Small intestine (tissue), 7 donors: ENCODE measurements around the gene AGPAT1. TPM values are rescaled to one million over a fixed set of nuclear protein-coding genes. Genes with fewer than 3 reads are reported as not detected.
A peak's percentile ranks its signal among the peaks of the same experiment; 100 is the strongest.

Experiments
- DNase-seq, 2 donors: peaks; one replicate each; pipeline versions ENCODE4 v3.0.0 to v3.0.0-alpha.2; 2013
- FAIRE-seq: peaks from 2 replicates; lab custom pipeline; 2012; peaks lifted over from hg19 to GRCh38; lab: Jason Lieb, UNC
- H3K27ac ChIP-seq, 3 donors: one replicate each; pipeline ENCODE4 v1.5.1; 2013; ENCODE audit warnings: low read length in 2 of 3, mild to moderate bottlenecking in 2 of 3, control low read depth in 1 of 3, inconsistent platforms in 1 of 3, low read depth in 1 of 3, moderate library complexity in 1 of 3
- H3K27me3 ChIP-seq, 3 donors: one replicate each; pipeline ENCODE4 v1.6.1; 2013; ENCODE audit warnings: low read length in 3 of 3, inconsistent platforms in 1 of 3; ENCODE audit not compliant: control insufficient read depth in 3 of 3, insufficient read depth in 3 of 3
- H3K36me3 ChIP-seq, 3 donors: one replicate each; pipeline ENCODE4 v1.6.1; 2013; ENCODE audit warnings: low read length in 3 of 3, inconsistent platforms in 1 of 3, low read depth in 1 of 3, mild to moderate bottlenecking in 1 of 3, moderate library complexity in 1 of 3; ENCODE audit not compliant: control insufficient read depth in 3 of 3, insufficient read depth in 2 of 3
- H3K4me1 ChIP-seq, 3 donors: one replicate each; pipeline ENCODE4 v1.6.1; 2013; ENCODE audit warnings: low read length in 2 of 3, inconsistent platforms in 1 of 3, low read depth in 1 of 3, mild to moderate bottlenecking in 1 of 3, moderate library complexity in 1 of 3; ENCODE audit not compliant: control insufficient read depth in 3 of 3, insufficient read depth in 2 of 3
- H3K4me3 ChIP-seq, 3 donors: one replicate each; pipeline ENCODE4 v1.5.1; 2013; ENCODE audit warnings: low read length in 3 of 3, control low read depth in 1 of 3, inconsistent platforms in 1 of 3, low read depth in 1 of 3, mild to moderate bottlenecking in 1 of 3, moderate library complexity in 1 of 3
- H3K9me3 ChIP-seq, 2 donors: one replicate each; pipeline ENCODE4 v1.6.1; 2013; ENCODE audit warnings: low read depth in 1 of 2, low read length in 1 of 2; ENCODE audit not compliant: control insufficient read depth in 2 of 2, insufficient read depth in 1 of 2
- WGBS, 3 donors: extraction: QIAGEN DNeasy Blood & Tissue Kit; methylation state at CpG; one replicate each; pipeline ENCODE4 v1.1.7; 2013; 5-methylcytosine and 5-hydroxymethylcytosine counted together
- polyA plus RNA-seq, 4 donors: library from polyadenylated mRNA; stranded (reverse) in 3 of 4; unstranded in 1 of 4; fragments of 200-250 nt in 3 of 4; fragments of 120-200 nt in 1 of 4; gene quantifications; one replicate each; pipeline versions ENCODE4 v1.2.1 to v1.2.3, GENCODE V29; 2013
- donor health status: healthy with polysubstance abuse.
- donor health status: control.
- donor health status: control.
- donor health status: Bipolar disorder and iron deficiency.
- donor health status: healthy.

AGPAT1 gene
- polyA plus RNA-seq, 4 donors, result 41.9 to 112 (median 63.2) TPM

- Histone ChIP-seq H3K4me1 (no peaks in the 10 kb centered on the region), H3K9me3 (no peaks in the 10 kb centered on the region), H3K27me3 (no peaks in the 10 kb centered on the region), H3K4me3 (no peak overlapping the region), H3K36me3 (no peaks in the 10 kb centered on the region), H3K27ac (no peak overlapping the region)
- FAIRE-seq, result no peak
- DNase-seq, result no peak
- WGBS, 3 donors, result 79 to 88% (median 84%) methylated on average over 3 of the region's 3 CpGs
Measured at GRCh38 chr6:32204268-32204715, 28.4 kb upstream of the AGPAT1 start.

DNA sequence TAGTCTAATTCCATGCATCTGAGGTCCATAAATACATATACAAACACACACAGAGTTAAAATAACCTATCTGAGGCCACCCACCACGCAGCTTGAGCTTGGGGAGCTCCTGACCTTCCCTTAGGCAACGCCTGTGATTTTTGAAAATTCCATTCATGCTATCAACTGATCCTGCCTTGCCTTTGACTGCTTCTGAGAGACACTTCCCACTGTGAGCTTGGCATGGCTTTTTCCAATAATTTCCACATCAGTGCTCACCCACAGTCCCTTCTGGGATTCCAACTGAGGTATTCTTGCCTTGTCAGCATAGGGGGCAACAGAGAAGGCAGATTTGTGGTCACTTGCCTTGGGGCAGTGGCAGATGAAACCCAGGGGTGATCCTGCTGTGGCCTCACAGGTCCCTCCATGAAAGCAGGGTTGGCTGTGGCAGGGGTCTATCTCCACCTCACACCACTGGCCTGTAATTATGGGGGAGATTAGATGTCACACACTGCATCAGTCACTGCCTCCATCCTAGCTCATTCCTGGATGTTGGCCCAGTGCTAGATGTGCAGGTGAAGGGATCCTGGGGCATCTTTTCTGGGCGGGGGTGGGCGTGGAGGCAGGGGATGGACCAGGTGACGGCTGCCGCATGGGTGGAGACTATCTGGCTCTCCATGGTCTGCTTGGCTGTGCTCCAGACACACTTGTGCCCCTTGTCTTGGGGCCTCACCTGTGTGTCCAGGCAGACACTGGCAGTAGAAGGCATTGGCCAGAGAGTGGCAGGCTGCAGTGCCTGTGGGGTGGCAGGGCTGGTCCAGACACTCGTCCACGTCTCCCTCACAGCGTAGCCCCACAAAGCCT, 27.8 kb upstream of the AGPAT1 start:
- 76 to 80% (median 79%) methylated on average over 9 of the region's 9 CpGs for WGBS, 3 donors
- no peaks in the 10 kb centered on the region for H3K9me3 ChIP-seq
- H3K4me1 ChIP-seq, result no peaks in the 10 kb centered on the region
- DNase-seq (no peak), FAIRE-seq (no peak)
- H3K27me3 ChIP-seq, result no peaks in the 10 kb centered on the region
- H3K27ac ChIP-seq, result no peak overlapping the region
- H3K4me3 ChIP-seq, result no peak overlapping the region
- no peaks in the 10 kb centered on the region for H3K36me3 ChIP-seq

DNA sequence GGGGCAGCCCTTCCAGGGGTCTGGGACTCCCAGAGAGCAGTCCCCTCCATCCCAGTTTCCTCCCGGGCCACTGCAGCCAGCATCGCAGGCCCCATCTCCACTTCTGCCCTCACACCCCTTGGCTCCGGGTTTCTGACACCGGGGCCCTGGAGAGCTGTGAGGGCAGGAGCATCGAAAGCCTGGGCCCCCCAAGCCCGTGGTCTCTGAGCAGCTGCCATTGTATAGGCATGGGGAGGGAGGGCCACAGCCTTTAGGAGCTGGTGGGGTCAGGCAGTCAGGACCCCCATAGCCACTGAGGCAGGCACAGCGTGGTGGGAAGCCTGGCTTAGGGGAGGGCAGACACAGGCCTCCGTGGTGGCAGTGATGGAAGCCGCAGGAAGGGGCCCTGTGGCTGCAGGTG, 26.3 kb upstream of the AGPAT1 start:
- WGBS, 3 donors, result 87 to 90% (median 89%) methylated on average over 9 of the region's 9 CpGs
- FAIRE-seq (no peak), DNase-seq (no peak)
- Histone ChIP-seq H3K9me3 (no peaks in the 10 kb centered on the region), H3K4me3 (no peak overlapping the region), H3K4me1 (peaks cover 0 to 4% (median 0%) of the 10 kb centered on the region in 3 donors), H3K27me3 (no peaks in the 10 kb centered on the region), H3K27ac (no peak overlapping the region), H3K36me3 (no peaks in the 10 kb centered on the region)

DNA sequence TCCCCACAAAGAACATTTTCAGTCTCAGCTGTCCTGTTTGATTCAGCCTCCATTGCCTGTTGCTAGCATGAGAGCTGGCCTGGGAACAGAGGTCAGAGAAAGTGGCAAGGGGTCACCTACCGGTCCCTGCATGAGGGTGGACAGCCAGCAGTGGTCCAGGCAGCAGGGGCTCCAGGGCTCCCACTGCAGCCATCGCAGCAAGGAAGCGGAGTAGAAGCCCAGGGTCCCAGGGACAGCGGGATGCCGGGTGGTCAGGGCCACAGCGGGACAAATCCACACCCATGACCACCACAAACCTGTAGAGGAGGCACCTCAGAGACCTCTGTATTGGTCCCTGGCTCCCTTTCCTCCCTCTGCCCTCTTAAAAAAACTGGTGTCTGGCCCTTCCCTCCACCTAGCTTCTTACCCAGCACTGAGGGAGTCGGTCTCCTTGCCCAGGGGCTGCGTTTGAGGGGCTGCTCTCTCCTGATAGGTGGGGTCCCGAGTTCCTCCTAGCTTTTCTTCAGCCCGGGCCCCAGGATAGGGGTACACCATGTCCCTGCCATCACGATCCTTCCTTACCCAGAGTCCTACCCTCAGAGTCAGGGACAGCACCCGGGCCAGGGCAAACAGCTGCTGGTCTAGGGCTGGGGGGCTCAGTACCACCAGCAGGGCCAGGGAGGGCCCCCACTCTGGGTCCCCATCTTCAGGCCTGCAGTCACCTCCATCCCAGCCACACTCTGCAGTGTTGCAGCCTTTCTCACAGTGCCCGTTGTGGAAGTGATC, 25.0 kb upstream of the AGPAT1 start:
- peaks cover 0 to 11% (median 0%) of the 10 kb centered on the region in 3 donors for H3K4me1 ChIP-seq
- no peaks in the 10 kb centered on the region for H3K9me3 ChIP-seq
- 82 to 91% (median 89%) methylated on average over 11 to 13 of the region's 13 CpGs for WGBS, 3 donors
- no peaks in the 10 kb centered on the region for H3K27me3 ChIP-seq
- FAIRE-seq (no peak), DNase-seq (no peak)
- no peak overlapping the region for H3K4me3 ChIP-seq
- no peak overlapping the region for H3K27ac ChIP-seq
- H3K36me3 ChIP-seq, result no peaks in the 10 kb centered on the region

DNA sequence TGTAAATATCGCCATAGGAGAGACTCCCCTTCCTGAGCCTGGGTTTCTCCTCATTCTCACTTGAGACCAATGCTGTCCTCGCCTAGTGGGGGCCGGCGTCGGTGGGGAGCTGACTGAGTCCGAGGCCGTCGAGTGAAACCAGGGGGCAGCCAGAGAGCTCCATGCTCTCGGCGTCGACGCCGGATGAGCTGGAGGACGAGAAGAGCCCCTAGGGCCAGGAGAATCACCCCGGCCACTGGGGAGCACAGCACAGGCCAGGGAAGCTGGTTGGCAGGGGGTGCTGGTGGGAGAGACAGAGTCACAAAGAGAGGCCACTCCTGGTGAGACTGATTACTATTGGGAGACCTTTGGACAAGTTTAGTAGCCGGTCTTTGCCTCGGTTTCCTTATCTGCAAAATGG, 23.0 kb upstream of the AGPAT1 start:
- DNase-seq (no peak), FAIRE-seq (no peak)
- H3K27me3 ChIP-seq, result no peaks in the 10 kb centered on the region
- H3K4me3 ChIP-seq, result no peak overlapping the region
- H3K27ac ChIP-seq, result no peak overlapping the region
- H3K9me3 ChIP-seq, result no peaks in the 10 kb centered on the region
- H3K4me1 ChIP-seq, result peaks cover 0 to 19% (median 0%) of the 10 kb centered on the region in 3 donors
- WGBS, 3 donors, result 82 to 85% (median 83%) methylated on average over 17 of the region's 17 CpGs
- H3K36me3 ChIP-seq, result no peaks in the 10 kb centered on the region

- H3K4me1 ChIP-seq, result peaks cover 0 to 19% (median 0%) of the 10 kb centered on the region in 3 donors
- no peaks in the 10 kb centered on the region for H3K27me3 ChIP-seq
- FAIRE-seq (no peak), DNase-seq (no peak)
- no peak overlapping the region for H3K4me3 ChIP-seq
- no peaks in the 10 kb centered on the region for H3K36me3 ChIP-seq
- no peak overlapping the region for H3K27ac ChIP-seq
- WGBS, 3 donors, result 43 to 81% (median 52%) methylated on average over 3 of the region's 3 CpGs
- H3K9me3 ChIP-seq, result no peaks in the 10 kb centered on the region
Measured at GRCh38 chr6:32198345-32198696, 22.4 kb upstream of the AGPAT1 start.

DNA sequence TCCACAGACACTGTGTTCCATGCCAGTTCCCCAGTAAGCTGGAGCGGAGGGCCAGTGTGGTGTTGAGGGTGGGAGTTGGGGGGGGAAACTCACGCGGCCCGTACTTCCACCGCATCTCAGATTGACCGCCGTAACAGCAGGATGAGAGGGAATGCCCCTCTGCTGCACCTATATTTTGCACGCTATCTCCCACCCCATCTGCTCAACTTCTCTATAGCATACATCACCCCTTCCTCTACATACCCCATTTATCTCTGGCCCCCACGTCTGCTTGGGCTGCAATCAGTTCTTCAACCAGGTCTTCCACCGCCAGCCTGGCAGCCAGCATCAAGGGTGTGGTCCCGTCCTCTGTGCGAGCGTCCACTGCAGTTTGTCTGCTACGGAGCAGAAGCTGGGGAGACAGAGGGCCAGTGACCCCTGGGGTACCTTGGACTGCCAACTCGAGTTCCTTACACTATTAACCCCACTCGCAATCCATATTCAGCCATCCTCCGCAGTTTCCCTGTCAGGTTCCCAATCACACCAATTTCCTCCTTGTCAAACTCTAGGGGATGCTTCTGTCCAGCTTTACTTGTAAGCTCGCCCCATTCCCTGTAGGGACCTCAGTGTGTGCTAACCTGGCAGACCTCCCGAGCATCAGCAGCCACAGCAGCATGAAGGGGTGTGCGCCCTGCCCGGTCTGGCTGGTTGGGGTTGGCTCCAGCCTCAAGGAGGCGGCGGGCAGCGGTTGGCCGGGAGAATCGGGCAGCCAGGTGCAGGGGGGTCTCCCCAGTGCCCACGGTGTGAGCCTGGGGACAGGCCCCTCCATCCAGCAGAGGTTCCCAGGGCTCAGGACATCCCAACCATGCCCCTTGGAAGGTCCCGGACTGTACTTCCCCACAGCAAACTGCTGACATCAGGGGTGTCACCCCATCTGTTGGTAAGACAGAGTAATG, 21.1 kb upstream of the AGPAT1 start:
- Histone ChIP-seq H3K27me3 (no peaks in the 10 kb centered on the region), H3K9me3 (no peaks in the 10 kb centered on the region), H3K27ac (peak overlapping the region; percentile 98 to 99 (median 98)), H3K4me3 (peak overlapping the region in 2 of 3 donors; percentile 72 to 81), H3K36me3 (no peaks in the 10 kb centered on the region), H3K4me1 (peaks cover 0 to 31% (median 2%) of the 10 kb centered on the region in 3 donors)
- DNase-seq (peak in 1 of 2 donors; percentile 30), FAIRE-seq (no peak)
- WGBS, 3 donors, result 33 to 37% (median 34%) methylated on average over 26 to 28 of the region's 28 CpGs
